GM18526 (cell line): ENCODE measurements around the gene HIPK4.

Experiments used
- POLR2A ChIP-seq: IDR thresholded peaks from 3 replicates; pipeline ENCODE4 v1.6.1; 2011; ENCODE audit not compliant: insufficient read length; ENCODE audit errors: extremely low read depth

HIPK4 gene

DNA sequence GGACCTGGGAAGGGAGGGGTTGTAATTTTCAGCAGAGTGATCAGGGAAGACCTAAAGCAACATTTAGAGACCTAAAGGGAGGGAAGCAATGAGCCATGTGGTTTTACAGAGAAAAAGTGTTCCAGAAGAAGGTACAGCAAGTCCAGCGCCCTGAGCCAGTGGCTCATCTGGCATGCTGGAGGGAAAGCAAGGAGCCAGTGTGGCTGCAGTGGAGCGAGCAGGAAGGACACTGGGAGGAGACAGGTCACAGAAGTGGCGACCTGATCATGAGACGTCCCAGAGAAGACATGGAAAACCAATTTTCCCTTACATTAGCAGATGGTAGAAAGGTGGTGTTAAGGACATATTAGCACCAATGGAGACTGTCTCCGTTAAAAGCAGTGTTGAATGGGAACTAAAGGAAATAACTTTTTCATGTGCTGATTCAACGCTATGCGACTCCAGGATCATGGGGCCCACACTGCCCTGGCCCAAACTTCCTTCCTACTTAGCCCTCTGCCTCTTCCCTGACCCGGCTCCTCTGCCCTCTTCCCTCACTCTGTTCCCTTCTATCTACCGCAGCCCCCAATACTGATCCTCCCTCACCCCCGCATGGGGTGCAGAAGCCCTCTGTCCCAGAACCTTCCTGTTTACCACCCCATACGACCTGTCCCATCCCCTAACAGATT lies 47.2 kb downstream of the HIPK4 start:
- TF ChIP-seq POLR2A, result no peak

DNA sequence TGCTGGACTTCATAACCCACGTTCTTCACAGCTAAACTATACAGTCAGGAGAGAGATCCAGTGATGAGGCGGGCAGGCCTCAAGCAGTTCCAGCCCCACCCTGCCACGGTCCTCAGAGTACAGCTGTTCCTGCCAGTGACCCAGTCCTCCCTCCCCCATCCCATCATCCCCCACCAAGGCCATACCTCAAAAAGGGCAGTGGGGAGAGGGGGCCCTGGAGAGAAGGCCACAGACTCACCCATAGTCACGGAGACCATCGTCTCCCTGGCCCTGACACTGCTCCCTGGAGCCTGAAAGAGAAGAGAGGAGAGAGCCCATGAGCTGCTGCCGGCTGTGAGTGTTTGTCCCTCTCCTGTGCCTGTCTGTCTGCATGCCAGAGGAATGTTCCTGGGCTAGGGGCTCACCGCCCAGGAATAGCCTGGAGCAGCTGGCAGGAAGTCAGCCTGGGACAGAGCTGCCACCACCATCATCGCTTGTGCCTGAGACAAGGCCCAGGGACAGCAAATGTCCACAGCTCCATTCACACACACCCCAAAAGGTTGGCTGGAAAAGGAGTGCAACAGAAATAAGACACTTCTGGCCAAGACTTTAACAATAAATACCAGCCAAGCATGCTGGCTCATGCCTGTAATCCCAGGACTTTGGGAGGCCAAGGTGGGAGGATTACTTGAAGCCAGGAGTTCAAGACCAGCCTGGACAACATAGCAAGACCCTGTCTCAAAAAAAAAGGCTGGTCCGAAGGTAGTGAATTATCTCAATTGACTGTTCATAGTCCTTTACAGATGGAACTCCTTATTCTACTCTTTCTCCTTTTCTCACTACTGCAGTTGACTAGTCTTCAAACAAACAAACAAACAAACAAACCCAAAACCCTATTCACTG lies 48.1 kb downstream of the HIPK4 start:
- TF ChIP-seq POLR2A, result no peak

DNA sequence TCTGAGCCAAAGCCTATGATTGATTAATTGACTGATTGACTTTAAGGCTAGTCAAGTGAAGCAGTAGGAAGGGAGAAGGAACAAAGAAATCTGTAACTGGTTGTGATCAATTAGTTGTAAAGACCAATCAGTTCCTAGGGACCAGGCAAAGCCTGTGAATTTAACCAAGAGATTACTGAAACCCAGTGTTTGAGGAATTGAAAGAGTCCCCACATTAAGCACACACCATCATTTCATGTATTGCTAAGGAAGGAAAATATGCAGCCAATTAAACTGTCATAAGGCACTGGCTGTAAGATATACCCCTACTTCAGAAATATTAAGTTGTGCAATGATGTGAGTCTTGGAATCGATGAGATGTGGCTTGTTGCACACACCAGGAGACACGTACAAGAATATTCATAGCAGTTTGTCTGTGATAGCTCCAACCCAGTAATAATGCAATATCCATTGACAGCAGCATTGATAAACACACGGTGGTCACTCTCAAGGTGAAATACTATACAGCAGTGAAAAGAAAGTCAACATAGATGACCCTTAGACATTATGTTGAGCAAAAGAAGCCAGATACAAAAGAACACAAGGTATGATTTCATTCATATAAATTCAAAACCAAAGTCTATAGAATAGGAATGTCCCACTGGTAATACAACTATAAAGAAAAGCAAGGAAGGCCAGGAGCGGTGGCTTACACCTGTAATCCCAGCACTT lies 50.8 kb downstream of the HIPK4 start:
- no peak for TF ChIP-seq POLR2A

DNA sequence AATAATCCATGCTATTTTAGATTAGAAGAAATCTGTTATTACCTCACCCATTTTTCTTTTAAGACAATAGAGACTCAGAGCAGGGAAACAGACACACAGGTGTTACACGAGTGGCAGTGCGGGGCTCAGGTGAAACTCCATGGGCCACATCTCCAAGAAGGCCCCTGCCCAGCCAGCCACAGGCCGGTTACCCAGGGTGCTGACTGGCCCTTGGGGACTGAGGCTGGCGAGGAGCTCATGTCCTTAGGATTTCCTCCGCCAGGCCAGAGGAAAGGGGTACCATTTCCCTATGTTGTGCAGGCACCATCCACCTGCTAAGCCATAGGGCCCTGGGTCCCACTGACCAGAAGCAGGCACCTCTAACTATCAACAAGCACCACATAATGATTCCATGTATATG lies 52.4 kb downstream of the HIPK4 start:
- TF ChIP-seq POLR2A, result no peak

DNA sequence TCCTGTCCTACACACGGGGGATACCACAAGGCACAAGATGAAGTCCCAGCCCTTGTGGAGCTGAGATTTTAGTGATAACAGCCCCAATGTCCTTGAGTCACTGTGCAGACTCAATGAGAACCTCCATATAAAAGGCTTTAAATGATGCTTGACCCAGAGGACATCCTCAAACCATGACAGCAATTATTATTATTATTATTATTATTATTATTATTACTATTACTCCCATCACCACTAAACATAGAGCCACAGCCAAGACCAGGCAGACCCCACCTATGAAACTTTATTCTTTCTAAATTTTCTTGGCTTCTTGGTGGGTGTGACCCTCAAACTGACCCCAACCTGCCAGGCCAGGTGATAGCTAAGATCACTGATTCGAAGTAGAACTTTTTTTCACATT lies 52.9 kb downstream of the HIPK4 start:
- no peak for TF ChIP-seq POLR2A

DNA sequence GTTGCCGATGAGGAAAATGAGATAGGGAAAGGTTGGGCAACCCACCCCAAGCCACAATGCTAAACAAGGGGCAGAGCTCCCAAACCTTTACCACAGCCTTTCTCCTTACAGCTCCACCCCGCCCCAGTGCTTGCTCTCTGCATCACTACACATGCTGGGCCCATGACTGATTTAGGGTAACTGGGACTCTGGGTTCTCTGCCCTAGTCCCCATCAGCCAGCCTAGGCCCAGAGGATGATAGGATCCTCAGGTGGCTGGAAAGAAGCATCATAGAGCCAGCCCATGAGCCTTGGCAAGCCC lies 53.4 kb downstream of the HIPK4 start:
- no peak for TF ChIP-seq POLR2A

DNA sequence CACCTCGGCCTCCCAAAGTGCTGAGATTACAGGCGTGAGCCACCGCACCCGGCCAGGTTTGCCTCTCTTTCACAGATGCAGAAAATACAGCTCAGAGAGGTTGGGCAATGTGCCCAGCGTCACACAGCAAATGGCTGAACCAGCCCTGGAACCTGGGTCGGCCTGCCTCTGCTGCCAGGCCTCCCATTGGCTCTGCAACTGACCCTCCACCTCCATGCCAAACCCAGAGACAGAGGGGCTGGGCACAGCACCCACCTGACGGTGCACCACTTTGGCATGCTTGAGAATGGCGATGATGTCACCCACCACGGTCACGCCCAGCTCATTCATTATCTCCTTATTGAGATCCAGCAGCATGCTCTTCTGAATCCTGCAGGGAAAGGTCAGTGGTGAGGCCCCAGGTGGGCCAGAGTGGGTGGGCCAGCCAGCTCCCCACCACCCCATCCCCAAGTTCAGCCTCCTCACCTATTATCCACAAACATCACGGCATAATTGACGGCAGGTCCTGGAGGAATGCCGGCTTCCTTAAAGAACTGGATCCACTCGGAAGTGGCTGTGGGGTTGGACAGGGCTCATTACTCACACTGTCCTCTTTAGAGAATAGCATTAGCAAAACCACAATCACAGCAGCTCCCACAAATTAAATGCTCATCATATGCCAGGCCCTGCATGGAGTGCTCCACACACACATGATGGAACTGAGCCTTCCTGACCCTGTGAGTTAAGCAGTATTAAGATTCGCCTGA lies 54.0 kb downstream of the HIPK4 start:
- no peak for TF ChIP-seq POLR2A

DNA sequence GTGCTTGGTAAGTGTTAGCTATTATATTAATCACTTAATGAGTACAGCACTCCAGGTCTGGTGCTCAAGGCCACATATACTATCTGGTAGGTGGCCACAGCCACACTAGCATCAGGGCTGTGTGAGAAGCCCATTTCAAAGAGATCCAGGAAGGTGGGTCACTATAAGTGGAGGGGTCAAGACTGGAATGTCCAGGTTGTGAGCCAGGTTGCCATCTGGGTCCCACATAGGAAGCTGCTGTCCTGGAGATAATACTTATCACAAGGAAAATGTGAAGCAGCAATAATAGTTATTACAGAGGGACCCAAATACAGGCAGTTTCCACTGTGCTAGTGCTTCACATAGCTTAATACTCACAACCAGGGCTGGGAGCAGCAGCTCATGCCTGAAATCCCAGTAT lies 54.9 kb downstream of the HIPK4 start:
- no peak for TF ChIP-seq POLR2A

DNA sequence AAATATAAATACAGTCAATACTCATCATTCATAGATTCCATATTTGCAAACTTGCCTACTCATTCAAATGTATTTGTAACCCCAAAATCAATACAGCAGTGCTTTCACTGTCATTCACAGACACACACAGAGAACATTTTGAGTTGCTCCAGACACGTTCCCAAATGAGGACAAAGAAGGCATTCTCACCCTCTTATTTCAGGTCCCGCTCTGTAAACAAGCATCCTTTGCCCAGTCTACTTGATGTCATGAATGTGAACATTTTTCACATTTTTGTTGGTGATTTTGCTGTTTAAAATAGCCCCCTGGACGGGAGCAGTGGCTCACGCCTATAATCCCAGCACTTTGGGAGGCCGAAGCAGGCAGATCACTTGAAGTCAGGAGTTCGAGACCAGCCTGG lies 57.3 kb downstream of the HIPK4 start:
- TF ChIP-seq POLR2A, result no peak

DNA sequence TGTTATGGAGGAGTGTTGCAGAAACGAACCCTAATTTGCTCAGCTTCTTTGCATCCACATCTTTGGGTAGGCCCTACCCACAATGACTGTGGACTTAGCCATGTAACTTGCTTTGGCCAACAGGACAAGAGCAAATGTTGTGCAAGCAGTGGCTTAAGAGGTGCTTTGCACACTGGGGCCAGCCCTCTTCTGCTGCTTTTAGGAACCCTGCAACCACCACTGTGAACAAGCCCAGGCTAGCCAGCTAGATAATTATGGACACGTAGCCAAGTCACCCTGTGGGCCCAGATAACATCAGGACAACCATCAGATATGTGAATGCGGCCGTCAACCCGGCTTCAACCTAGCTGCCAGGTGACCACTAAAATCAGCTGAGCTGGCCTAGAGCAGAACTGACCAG lies 58.9 kb downstream of the HIPK4 start:
- no peak for TF ChIP-seq POLR2A
